HepG2 (cell line): ENCODE results near the gene ZXDC. TPM values are rescaled to one million over a fixed set of nuclear protein-coding genes. Genes with fewer than 3 reads are reported as not detected.

ENCODE experiments used
- BCL6 ChIP-seq: IDR thresholded peaks from 2 replicates; pipeline ENCODE4 v1.6.1; 2016; ENCODE audit warnings: missing genetic modification reagents, missing compliant biosample characterization
- ELF3 ChIP-seq: IDR thresholded peaks from 2 replicates; pipeline ENCODE4 v1.6.1; 2016; ENCODE audit warnings: missing genetic modification reagents, missing compliant biosample characterization
- HNRNPUL1 ChIP-seq: fragments of 200-400 bp; formaldehyde crosslinking; IDR thresholded peaks from 2 replicates; pipeline ENCODE4 v1.6.1; 2017; ENCODE audit warnings: low read depth, mild to moderate bottlenecking, low read length, moderate library complexity
- MED8 ChIP-seq: sonication (generic); formaldehyde crosslinking; IDR thresholded peaks from 2 replicates; pipeline ENCODE4 v1.8.1; 2023; ENCODE audit warnings: mild to moderate bottlenecking, missing genetic modification reagents; ENCODE audit not compliant: insufficient replicate concordance
- NBN ChIP-seq: fragments of 450-650 bp; conservative IDR thresholded peaks from 2 replicates; pipeline ENCODE4 v1.6.1; 2017
- RBM39 ChIP-seq: fragments of 200-400 bp; formaldehyde crosslinking; IDR thresholded peaks from one replicate; pipeline ENCODE4 v1.6.1; 2018; ENCODE audit warnings: antibody characterized with exemption, mild to moderate bottlenecking, low read depth, low read length; ENCODE audit not compliant: poor library complexity, severe bottlenecking
- RFX3 ChIP-seq: IDR thresholded peaks from 2 replicates; pipeline ENCODE4 v1.6.1; 2016; ENCODE audit warnings: missing biosample characterization, missing genetic modification reagents
- RORA ChIP-seq: sonication (generic); formaldehyde crosslinking; IDR thresholded peaks from 2 replicates; pipeline ENCODE4 v1.5.0; 2020; ENCODE audit warnings: mild to moderate bottlenecking, missing genetic modification reagents, moderate library complexity
- SALL1 ChIP-seq: sonication (generic); formaldehyde crosslinking; IDR thresholded peaks from 2 replicates; pipeline ENCODE4 v1.8.0; 2022; ENCODE audit warnings: mild to moderate bottlenecking, missing genetic modification reagents
- SRSF1 ChIP-seq: fragments of 200-400 bp; formaldehyde crosslinking; optimal IDR thresholded peaks from 2 replicates; pipeline ENCODE3; 2017; ENCODE audit warnings: mild to moderate bottlenecking, low read depth, low read length, moderate library complexity
- WIZ ChIP-seq: sonication (generic); formaldehyde crosslinking; IDR thresholded peaks from 2 replicates; pipeline ENCODE4 v1.5.1; 2020; ENCODE audit warnings: mild to moderate bottlenecking, missing genetic modification reagents
- ZNF34 ChIP-seq: sonication (generic); formaldehyde crosslinking; IDR thresholded peaks from 2 replicates; pipeline ENCODE4 v1.4.0; 2020; ENCODE audit warnings: mild to moderate bottlenecking, missing genetic modification reagents, borderline replicate concordance
- polyA plus RNA-seq, 8 experiments: library from polyadenylated mRNA; depleted of rRNA in 3 of 8; stranded (reverse) in 7 of 8; unstranded in 1 of 8; fragments of >200 nt; fragmentation: Illumina TruSeq in 4 of 8; extraction: Trizol in 4 of 8; gene quantifications; 2 replicates each; pipeline versions ENCODE4 v1.2.1 to v1.2.3, GENCODE V29; 2011 to 2016; ENCODE audit warnings: low read depth in 4 of 8, missing spikeins in 1 of 8, mixed read lengths in 1 of 8; ENCODE audit not compliant: insufficient read depth in 1 of 8
- total RNA-seq, 5 experiments: library from RNA; depleted of rRNA; stranded (reverse); fragments of >200 nt; fragmentation: Illumina TruSeq; extraction: Trizol; gene quantifications; 2 replicates each; pipeline ENCODE4 v1.2.3, GENCODE V29; 2016; ENCODE audit warnings: low read depth in 1 of 5
- TF ChIP-seq, protein P1 (sequence below): sonication (generic); formaldehyde crosslinking; IDR thresholded peaks from 2 replicates; pipeline ENCODE4 v1.5.0; 2020; ENCODE audit warnings: mild to moderate bottlenecking, missing genetic modification reagents, borderline replicate concordance
- TF ChIP-seq, protein P2 (sequence below): sonication (generic); formaldehyde crosslinking; IDR thresholded peaks from 2 replicates; pipeline ENCODE4 v1.4.0; 2020; ENCODE audit warnings: mild to moderate bottlenecking, missing genetic modification reagents
- TF ChIP-seq, protein P3 (sequence below): sonication (generic); formaldehyde crosslinking; IDR thresholded peaks from 2 replicates; pipeline ENCODE4 v1.8.1; 2023; ENCODE audit warnings: mild to moderate bottlenecking, moderate library complexity, missing genetic modification reagents
- TF ChIP-seq, protein P4 (sequence below): sonication (generic); formaldehyde crosslinking; IDR thresholded peaks from 2 replicates; pipeline ENCODE4 v1.4.0; 2020; ENCODE audit warnings: missing genetic modification reagents; ENCODE audit errors: not compliant biosample characterization
- TF ChIP-seq, protein P5 (sequence below): IDR thresholded peaks from 2 replicates; pipeline ENCODE4 v1.6.1; 2016
- TF ChIP-seq, protein P6 (sequence below): sonication (generic); formaldehyde crosslinking; IDR thresholded peaks from 2 replicates; pipeline ENCODE4 v1.8.0; 2023; ENCODE audit warnings: mild to moderate bottlenecking, missing genetic modification reagents

ZXDC gene
- total and polyA plus RNA-seq, 2 of the 13 experiments (the other 11 are each of a cell fraction or from before 2014, with no cell fraction given): 17.6 to 21.2 TPM

DNA sequence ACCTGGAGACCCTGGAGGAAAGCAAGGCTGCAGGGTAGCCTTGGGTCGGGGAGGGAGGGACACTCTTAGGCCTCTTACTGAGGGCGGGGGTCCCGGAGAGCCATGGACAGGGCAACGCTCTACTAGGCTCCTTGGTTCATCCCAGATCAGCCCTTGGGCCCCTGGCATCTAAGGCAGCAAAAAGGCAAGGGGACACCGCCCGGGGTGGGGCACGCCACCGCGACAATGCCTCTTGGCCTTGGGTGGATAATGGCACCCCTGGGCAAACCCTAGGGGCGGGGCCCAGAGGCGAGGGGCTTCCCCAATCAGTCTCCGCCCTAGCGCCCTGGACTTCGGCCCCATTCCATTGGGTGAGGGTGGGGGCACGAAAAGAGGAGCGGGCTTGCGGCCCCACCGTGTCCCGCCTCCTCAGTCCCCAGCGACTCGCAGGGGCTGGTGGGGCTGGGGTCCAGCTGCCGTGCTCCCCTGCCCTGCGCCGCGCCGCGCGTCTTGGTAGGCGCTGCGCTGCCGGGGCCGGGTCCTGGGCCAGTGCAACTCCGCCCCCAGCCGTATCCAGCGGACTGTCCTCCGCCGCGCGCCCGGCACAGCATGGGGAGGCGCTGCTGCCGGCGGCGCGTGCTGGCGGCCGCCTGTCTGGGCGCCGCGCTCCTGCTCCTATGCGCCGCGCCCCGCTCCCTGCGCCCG, 48.2 kb upstream of the ZXDC start, which contains the start of gene CHST13 (continued):
- TF ChIP-seq, protein P1, sequence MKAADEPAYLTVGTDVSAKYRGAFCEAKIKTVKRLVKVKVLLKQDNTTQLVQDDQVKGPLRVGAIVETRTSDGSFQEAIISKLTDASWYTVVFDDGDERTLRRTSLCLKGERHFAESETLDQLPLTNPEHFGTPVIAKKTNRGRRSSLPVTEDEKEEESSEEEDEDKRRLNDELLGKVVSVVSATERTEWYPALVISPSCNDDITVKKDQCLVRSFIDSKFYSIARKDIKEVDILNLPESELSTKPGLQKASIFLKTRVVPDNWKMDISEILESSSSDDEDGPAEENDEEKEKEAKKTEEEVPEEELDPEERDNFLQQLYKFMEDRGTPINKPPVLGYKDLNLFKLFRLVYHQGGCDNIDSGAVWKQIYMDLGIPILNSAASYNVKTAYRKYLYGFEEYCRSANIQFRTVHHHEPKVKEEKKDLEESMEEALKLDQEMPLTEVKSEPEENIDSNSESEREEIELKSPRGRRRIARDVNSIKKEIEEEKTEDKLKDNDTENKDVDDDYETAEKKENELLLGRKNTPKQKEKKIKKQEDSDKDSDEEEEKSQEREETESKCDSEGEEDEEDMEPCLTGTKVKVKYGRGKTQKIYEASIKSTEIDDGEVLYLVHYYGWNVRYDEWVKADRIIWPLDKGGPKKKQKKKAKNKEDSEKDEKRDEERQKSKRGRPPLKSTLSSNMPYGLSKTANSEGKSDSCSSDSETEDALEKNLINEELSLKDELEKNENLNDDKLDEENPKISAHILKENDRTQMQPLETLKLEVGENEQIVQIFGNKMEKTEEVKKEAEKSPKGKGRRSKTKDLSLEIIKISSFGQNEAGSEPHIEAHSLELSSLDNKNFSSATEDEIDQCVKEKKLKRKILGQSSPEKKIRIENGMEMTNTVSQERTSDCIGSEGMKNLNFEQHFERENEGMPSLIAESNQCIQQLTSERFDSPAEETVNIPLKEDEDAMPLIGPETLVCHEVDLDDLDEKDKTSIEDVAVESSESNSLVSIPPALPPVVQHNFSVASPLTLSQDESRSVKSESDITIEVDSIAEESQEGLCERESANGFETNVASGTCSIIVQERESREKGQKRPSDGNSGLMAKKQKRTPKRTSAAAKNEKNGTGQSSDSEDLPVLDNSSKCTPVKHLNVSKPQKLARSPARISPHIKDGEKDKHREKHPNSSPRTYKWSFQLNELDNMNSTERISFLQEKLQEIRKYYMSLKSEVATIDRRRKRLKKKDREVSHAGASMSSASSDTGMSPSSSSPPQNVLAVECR: peak; percentile 78
- TF ChIP-seq HNRNPUL1: no peak; the same call in 1 of the 2 replicates
- no peak for TF ChIP-seq NBN
- TF ChIP-seq, protein P2, sequence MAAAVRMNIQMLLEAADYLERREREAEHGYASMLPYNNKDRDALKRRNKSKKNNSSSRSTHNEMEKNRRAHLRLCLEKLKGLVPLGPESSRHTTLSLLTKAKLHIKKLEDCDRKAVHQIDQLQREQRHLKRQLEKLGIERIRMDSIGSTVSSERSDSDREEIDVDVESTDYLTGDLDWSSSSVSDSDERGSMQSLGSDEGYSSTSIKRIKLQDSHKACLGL (CRISPR knock-in tag): no peak; the same call in 1 of the 2 replicates
- no peak for TF ChIP-seq RFX3 (CRISPR knock-in tag)
- TF ChIP-seq RORA: no peak
- peak; percentile 48 for TF ChIP-seq SRSF1
- TF ChIP-seq RBM39: peak; percentile 29
- TF ChIP-seq BCL6 (CRISPR knock-in tag): peak; percentile 65
- TF ChIP-seq MED8 (CRISPR knock-in tag): no peak
- TF ChIP-seq, protein P3, sequence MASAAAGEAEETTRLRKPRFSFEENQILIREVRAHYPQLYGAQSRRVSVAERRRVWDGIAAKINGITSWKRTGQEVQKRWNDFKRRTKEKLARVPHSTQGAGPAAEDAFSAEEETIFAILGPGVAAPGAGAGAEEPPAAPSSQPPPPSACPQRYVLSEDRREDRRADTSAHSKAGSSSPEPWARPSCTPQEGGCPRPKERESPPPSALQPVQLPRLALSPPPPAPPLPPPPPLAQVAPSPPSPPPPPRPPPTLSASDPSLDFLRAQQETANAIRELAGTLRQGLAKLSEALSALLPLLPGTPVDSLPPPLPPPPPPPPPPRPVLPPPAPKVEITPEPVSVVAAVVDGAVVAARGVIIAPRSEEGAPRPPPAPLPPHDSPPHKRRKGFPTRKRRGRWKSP: peak; percentile 79
- peak; percentile 45; the same call in 1 of the 2 replicates for TF ChIP-seq ELF3 (CRISPR knock-in tag)
- TF ChIP-seq WIZ (CRISPR knock-in tag): peak; percentile 70
- TF ChIP-seq ZNF34 (CRISPR knock-in tag): peak; percentile 67; the same call in 1 of the 2 replicates
- TF ChIP-seq, protein P4, sequence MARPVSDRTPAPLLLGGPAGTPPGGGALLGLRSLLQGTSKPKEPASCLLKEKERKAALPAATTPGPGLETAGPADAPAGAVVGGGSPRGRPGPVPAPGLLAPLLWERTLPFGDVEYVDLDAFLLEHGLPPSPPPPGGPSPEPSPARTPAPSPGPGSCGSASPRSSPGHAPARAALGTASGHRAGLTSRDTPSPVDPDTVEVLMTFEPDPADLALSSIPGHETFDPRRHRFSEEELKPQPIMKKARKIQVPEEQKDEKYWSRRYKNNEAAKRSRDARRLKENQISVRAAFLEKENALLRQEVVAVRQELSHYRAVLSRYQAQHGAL: no peak
- 0 out of 2 replicates have a peak, but pooled peaks have one; percentile 7 for TF ChIP-seq SALL1 (CRISPR knock-in tag)
- TF ChIP-seq, protein P5, sequence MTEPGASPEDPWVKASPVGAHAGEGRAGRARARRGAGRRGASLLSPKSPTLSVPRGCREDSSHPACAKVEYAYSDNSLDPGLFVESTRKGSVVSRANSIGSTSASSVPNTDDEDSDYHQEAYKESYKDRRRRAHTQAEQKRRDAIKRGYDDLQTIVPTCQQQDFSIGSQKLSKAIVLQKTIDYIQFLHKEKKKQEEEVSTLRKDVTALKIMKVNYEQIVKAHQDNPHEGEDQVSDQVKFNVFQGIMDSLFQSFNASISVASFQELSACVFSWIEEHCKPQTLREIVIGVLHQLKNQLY (CRISPR knock-in tag): peak; percentile 67; the same call in 1 of the 2 replicates
- TF ChIP-seq, protein P6, sequence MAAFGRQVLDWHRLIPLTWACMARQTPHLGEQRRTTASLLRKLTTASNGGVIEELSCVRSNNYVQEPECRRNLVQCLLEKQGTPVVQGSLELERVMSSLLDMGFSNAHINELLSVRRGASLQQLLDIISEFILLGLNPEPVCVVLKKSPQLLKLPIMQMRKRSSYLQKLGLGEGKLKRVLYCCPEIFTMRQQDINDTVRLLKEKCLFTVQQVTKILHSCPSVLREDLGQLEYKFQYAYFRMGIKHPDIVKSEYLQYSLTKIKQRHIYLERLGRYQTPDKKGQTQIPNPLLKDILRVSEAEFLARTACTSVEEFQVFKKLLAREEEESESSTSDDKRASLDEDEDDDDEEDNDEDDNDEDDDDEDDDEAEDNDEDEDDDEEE (CRISPR knock-in tag): no peak; the same call in 1 of the 2 replicates
